DOHH2 (cell line): ENCODE measurements around the gene ETV5.

ENCODE experiments used
- H3F3A ChIP-seq: fragments of 200-600 bp; sonication (generic), shearing (Covaris generic); 2 replicates; pipeline ENCODE4 v1.6.0; 2016; ENCODE audit warnings: antibody characterized with exemption, mild to moderate bottlenecking; ENCODE audit not compliant: control insufficient read depth, insufficient read depth
- H3K27ac ChIP-seq: fragments of 200-600 bp; sonication (generic); 2 replicates; pipeline ENCODE4 v1.5.1; 2014; ENCODE audit warnings: low read depth, mild to moderate bottlenecking, low read length, moderate library complexity
- H3K27me3 ChIP-seq: fragments of 200-600 bp; sonication (generic); 2 replicates; pipeline ENCODE4 v1.6.1; 2014; ENCODE audit warnings: mild to moderate bottlenecking, low read length, mixed read lengths; ENCODE audit not compliant: control insufficient read depth
- H3K36me3 ChIP-seq: fragments of 200-600 bp; sonication (generic); 2 replicates; pipeline ENCODE4 v1.6.1; 2014; ENCODE audit warnings: mild to moderate bottlenecking, low read length, moderate library complexity, mixed read lengths; ENCODE audit not compliant: control insufficient read depth
- H3K4me1 ChIP-seq: fragments of 200-600 bp; sonication (generic); 2 replicates; pipeline ENCODE4 v1.6.1; 2014; ENCODE audit warnings: mild to moderate bottlenecking, low read length, mixed read lengths; ENCODE audit not compliant: control insufficient read depth
- H3K4me2 ChIP-seq: fragments of 200-600 bp; sonication (generic); 2 replicates; pipeline ENCODE4 v1.6.0; 2014; ENCODE audit warnings: mild to moderate bottlenecking, low read length, moderate library complexity
- H3K4me3 ChIP-seq: fragments of 200-600 bp; sonication (generic); 2 replicates; pipeline ENCODE4 v1.5.1; 2014; ENCODE audit warnings: mild to moderate bottlenecking, low read length, mixed read lengths
- H3K79me2 ChIP-seq: fragments of 200-600 bp; sonication (generic); 2 replicates; pipeline ENCODE4 v1.6.1; 2014; ENCODE audit warnings: mild to moderate bottlenecking, low read length, mixed read lengths; ENCODE audit not compliant: control insufficient read depth
- H3K9me2 ChIP-seq: fragments of 200-600 bp; sonication (generic); replicated peaks from 2 replicates; pipeline ENCODE4 v1.6.1; 2014; ENCODE audit warnings: mild to moderate bottlenecking, low read length, mixed read lengths; ENCODE audit not compliant: control insufficient read depth
- H3K9me3 ChIP-seq: fragments of 200-600 bp; sonication (generic); 2 replicates; pipeline ENCODE4 v1.6.1; 2014; ENCODE audit warnings: antibody characterized with exemption, low read length, mixed read lengths; ENCODE audit not compliant: control insufficient read depth, insufficient read depth
- H4K20me1 ChIP-seq: fragments of 200-600 bp; sonication (generic); 2 replicates; pipeline ENCODE4 v1.6.0; 2014; ENCODE audit warnings: low read depth, mild to moderate bottlenecking, antibody characterized with exemption, low read length, moderate library complexity; ENCODE audit not compliant: control insufficient read depth, insufficient read depth
- CTCF ChIP-seq: fragments of 200-600 bp; sonication (generic); IDR thresholded peaks from one replicate; pipeline ENCODE4 v1.5.1; 2014; ENCODE audit warnings: antibody characterized with exemption, mild to moderate bottlenecking, low read depth, low read length; ENCODE audit not compliant: poor library complexity, severe bottlenecking
- EZH2phosphoT487 ChIP-seq: fragments of 200-600 bp; sonication (generic); IDR thresholded peaks from 2 replicates; pipeline ENCODE4 v1.6.1; 2017; ENCODE audit warnings: borderline replicate concordance, mild to moderate bottlenecking, antibody characterized with exemption, low read length, moderate library complexity, mixed read lengths

Gene ETV5

GRCh38 chr3:186137051-186137685, 28.3 kb upstream of the ETV5 start:
- no peaks in the 10 kb centered on the region for H3K79me2 ChIP-seq
- no peaks in the 10 kb centered on the region for H3K4me1 ChIP-seq
- TF ChIP-seq EZH2phosphoT487 (no peak), CTCF (no peak)
- no peaks in the 10 kb centered on the region for H3F3A ChIP-seq
- no peak overlapping the region for H3K4me3 ChIP-seq
- H3K36me3 ChIP-seq = no peaks in the 10 kb centered on the region
- H3K9me3 ChIP-seq = no peaks in the 10 kb centered on the region
- H4K20me1 ChIP-seq = no peaks in the 10 kb centered on the region
- no peak overlapping the region for H3K4me2 ChIP-seq
- no peak overlapping the region for H3K27ac ChIP-seq
- peaks cover 9% of the 10 kb centered on the region for H3K27me3 ChIP-seq
- H3K9me2 ChIP-seq = no peaks in the 10 kb centered on the region

- Histone ChIP-seq H3K4me3 (no peak overlapping the region), H3K9me3 (no peaks in the 10 kb centered on the region), H3K4me2 (no peak overlapping the region), H3K4me1 (no peaks in the 10 kb centered on the region), H3K27me3 (peaks cover 13% of the 10 kb centered on the region; the same call in 1 of the 2 replicates), H3F3A (no peaks in the 10 kb centered on the region), H4K20me1 (no peaks in the 10 kb centered on the region), H3K9me2 (no peaks in the 10 kb centered on the region), H3K79me2 (no peaks in the 10 kb centered on the region), H3K27ac (no peak overlapping the region), H3K36me3 (no peaks in the 10 kb centered on the region)
- no peak for TF ChIP-seq CTCF
These were observed 25.1 kb upstream of the ETV5 start for GRCh38 chr3:186133980-186134379.

- Histone ChIP-seq H3K4me1 (no peaks in the 10 kb centered on the region), H3K79me2 (no peaks in the 10 kb centered on the region), H3F3A (no peaks in the 10 kb centered on the region), H3K4me3 (no peak overlapping the region), H3K27me3 (peaks cover 13% of the 10 kb centered on the region; the same call in 1 of the 2 replicates), H4K20me1 (no peaks in the 10 kb centered on the region), H3K9me2 (no peaks in the 10 kb centered on the region), H3K9me3 (no peaks in the 10 kb centered on the region), H3K4me2 (no peak overlapping the region), H3K27ac (no peak overlapping the region), H3K36me3 (no peaks in the 10 kb centered on the region)
- TF ChIP-seq CTCF (no peak), EZH2phosphoT487 (no peak)
These were observed 23.6 kb upstream of the ETV5 start for GRCh38 chr3:186132487-186132886.
